Measurements from ENCODE around the gene ELAVL2. TPM values are rescaled to one million over a fixed set of nuclear protein-coding genes. Genes with fewer than 3 reads are reported as not detected.

The ELAVL2 gene
- total RNA-seq, 1 experiment from 2014 or later: 35.9 TPM

DNA sequence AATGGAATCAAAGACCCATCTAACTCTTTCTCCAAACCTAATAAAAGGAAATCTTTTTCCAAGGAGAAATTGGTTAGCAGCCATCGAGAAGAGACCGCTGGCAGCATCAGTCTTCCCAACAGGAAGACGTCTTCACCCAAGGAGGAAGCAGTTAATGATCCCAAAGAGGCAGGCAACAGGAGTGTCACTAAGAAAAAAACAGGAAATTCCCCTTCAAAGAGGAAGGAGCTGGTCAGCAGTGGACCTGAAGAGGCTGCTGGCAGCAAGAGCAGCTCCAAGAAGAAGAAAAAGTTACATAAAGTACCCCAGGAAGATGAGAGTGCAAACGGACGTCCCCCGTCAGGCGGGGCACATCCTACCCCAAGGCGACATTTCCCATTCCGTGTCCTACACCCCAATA, 143.7 kb downstream of the ELAVL2 start (continued):
- TF ChIP-seq HMGXB4 (CRISPR knock-in tag; IDR thresholded peaks at IDR 0.05) (no peak), TEAD4 (CRISPR knock-in tag; IDR thresholded peaks at IDR 0.05) (no peak), KAT7 (CRISPR knock-in tag; IDR thresholded peaks at IDR 0.05; ENCODE audit: borderline replicate concordance) (no peak), ZNF423 (CRISPR knock-in tag; IDR thresholded peaks at IDR 0.05) (no peak), ZNF425 (CRISPR knock-in tag; conservative IDR thresholded peaks at IDR 0.05) (no peak), NR2C2 (CRISPR knock-in tag; IDR thresholded peaks at IDR 0.05) (no peak), RELA (CRISPR knock-in tag; IDR thresholded peaks at IDR 0.05; ENCODE audit: borderline replicate concordance) (no peak), ZNF396 (CRISPR knock-in tag; IDR thresholded peaks at IDR 0.05; ENCODE audit: borderline replicate concordance) (no peak), SOX15 (CRISPR knock-in tag; IDR thresholded peaks at IDR 0.05) (no peak), ZBTB21 (CRISPR knock-in tag; IDR thresholded peaks at IDR 0.05; ENCODE audit: borderline replicate concordance) (no peak), NR3C1 (CRISPR knock-in tag; conservative IDR thresholded peaks at IDR 0.05; ENCODE audit: low read depth) (no peak), FOXP1 (CRISPR knock-in tag; IDR thresholded peaks at IDR 0.05; ENCODE audit: borderline replicate concordance) (no peak), ZNF671 (CRISPR knock-in tag; IDR thresholded peaks at IDR 0.05) (no peak), GRHL2 (CRISPR knock-in tag; IDR thresholded peaks at IDR 0.05; ENCODE audit: insufficient replicate concordance, severe bottlenecking) (no peak)

DNA sequence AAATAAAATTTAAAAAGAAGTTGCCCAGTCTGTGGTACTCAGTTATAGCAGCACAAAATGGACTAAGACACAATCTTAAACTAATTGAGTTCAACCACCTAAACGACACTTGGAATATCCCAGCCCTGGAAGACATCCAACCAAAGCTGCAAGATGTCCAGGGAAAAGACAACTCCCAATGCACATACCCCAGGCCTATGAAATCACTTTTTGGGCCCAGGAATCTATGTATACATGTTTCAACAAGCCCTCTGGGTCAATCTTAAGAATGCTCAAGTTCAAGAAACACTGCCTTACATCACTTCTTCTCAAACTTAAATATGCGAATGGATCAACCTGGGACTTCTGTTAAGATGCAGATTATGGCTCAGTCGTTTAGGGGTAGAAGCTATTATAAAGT, 148.6 kb downstream of the ELAVL2 start:
- ChIA-PET CTCF (no interaction called here), POLR2A (interaction anchor here (0.6 kb wide), 1 partner anchor 13 kb away, joined by 8 read pairs; no protein-coding TSS in a partner anchor)
- Mint-ChIP-seq H3K27me3 (ENCODE audit: low read depth) (no peaks in the 10 kb centered on the region), H3K27ac (no peak overlapping the region), H3K9me3 (peaks cover 6% of the 10 kb centered on the region), H3K4me3 (no peak overlapping the region), H3K36me3 (peaks cover 60% of the 10 kb centered on the region), H3K4me1 (peaks cover 45% of the 10 kb centered on the region)
- TF ChIP-seq GABPB1 (CRISPR knock-in tag; IDR thresholded peaks at IDR 0.05) (no peak), CTCF (IDR thresholded peaks at IDR 0.05) (no peak), TEAD4 (CRISPR knock-in tag; IDR thresholded peaks at IDR 0.05) (no peak)
- ATAC-seq: no peak
- DNase-seq (ENCODE audit: low spot score): no peak

GRCh38 chr9:23674016-23674585, 151.9 kb downstream of the ELAVL2 start:
- DNase-seq (ENCODE audit: low spot score) (no peak), ATAC-seq (no peak)
- no peak overlapping the region for H3K27ac Mint-ChIP-seq
- CTCF ChIA-PET: no interaction called here
- POLR2A ChIA-PET: no interaction called here
- no peak overlapping the region for H3K4me3 Mint-ChIP-seq
- H3K27me3 Mint-ChIP-seq (ENCODE audit: low read depth): no peaks in the 10 kb centered on the region
- H3K36me3 Mint-ChIP-seq: peaks cover 74% of the 10 kb centered on the region
- H3K4me1 Mint-ChIP-seq: peaks cover 22% of the 10 kb centered on the region
- peaks cover 6% of the 10 kb centered on the region for H3K9me3 Mint-ChIP-seq
- TF ChIP-seq AFF4 (CRISPR knock-in tag; IDR thresholded peaks at IDR 0.05; ENCODE audit: borderline replicate concordance): no peak
- TF ChIP-seq FOXP1 (CRISPR knock-in tag; IDR thresholded peaks at IDR 0.05; ENCODE audit: borderline replicate concordance): no peak
- TF ChIP-seq, protein P1, sequence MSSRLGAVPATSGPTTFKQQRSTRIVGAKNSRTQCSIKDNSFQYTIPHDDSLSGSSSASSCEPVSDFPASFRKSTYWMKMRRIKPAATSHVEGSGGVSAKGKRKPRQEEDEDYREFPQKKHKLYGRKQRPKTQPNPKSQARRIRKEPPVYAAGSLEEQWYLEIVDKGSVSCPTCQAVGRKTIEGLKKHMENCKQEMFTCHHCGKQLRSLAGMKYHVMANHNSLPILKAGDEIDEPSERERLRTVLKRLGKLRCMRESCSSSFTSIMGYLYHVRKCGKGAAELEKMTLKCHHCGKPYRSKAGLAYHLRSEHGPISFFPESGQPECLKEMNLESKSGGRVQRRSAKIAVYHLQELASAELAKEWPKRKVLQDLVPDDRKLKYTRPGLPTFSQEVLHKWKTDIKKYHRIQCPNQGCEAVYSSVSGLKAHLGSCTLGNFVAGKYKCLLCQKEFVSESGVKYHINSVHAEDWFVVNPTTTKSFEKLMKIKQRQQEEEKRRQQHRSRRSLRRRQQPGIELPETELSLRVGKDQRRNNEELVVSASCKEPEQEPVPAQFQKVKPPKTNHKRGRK (CRISPR knock-in tag; IDR thresholded peaks at IDR 0.05; ENCODE audit: borderline replicate concordance): no peak
- TF ChIP-seq HMGXB4 (CRISPR knock-in tag; IDR thresholded peaks at IDR 0.05): no peak
